Measurements from ENCODE around the gene USP9X.
"Not testable (repeated sequence)": the region's sequence is repeated elsewhere in the genome, so short reads cannot be mapped to it uniquely, and the experiment has no call there.

The USP9X gene, protein sequence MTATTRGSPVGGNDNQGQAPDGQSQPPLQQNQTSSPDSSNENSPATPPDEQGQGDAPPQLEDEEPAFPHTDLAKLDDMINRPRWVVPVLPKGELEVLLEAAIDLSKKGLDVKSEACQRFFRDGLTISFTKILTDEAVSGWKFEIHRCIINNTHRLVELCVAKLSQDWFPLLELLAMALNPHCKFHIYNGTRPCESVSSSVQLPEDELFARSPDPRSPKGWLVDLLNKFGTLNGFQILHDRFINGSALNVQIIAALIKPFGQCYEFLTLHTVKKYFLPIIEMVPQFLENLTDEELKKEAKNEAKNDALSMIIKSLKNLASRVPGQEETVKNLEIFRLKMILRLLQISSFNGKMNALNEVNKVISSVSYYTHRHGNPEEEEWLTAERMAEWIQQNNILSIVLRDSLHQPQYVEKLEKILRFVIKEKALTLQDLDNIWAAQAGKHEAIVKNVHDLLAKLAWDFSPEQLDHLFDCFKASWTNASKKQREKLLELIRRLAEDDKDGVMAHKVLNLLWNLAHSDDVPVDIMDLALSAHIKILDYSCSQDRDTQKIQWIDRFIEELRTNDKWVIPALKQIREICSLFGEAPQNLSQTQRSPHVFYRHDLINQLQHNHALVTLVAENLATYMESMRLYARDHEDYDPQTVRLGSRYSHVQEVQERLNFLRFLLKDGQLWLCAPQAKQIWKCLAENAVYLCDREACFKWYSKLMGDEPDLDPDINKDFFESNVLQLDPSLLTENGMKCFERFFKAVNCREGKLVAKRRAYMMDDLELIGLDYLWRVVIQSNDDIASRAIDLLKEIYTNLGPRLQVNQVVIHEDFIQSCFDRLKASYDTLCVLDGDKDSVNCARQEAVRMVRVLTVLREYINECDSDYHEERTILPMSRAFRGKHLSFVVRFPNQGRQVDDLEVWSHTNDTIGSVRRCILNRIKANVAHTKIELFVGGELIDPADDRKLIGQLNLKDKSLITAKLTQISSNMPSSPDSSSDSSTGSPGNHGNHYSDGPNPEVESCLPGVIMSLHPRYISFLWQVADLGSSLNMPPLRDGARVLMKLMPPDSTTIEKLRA (N-terminal part only)

DNA sequence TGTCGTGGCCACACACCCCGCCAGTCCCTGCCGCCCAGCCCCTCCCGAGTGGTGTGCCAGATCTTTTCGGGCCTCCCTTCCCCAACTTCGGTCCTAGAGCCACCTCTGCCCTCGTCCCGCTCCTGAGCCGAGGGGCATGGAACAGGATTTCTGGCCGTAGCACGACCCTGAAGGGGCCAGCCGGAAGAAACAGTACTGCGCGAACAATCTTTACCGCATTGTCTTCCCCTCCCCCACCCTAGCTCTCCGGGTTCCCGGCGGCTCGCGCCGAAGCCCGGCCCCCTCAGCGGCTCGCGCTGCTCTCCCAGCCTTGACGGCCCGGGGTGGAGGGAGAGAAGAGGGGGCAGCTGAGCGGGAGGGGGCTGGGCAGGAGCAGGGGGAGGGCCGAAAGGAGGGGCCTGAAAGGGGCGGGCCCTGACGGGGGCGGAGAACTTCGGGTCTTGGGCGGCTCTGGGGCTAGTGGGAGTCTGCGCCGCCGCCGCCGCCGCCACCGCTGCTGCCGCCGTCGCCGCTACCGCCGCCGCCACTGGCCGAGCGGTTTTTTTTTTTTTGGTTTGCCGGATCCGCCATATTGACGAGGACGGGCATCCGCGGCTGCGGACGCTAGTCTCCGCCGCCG lies at the start of gene USP9X:
USP9X (plus strand) TSS at position 553 of the 619 bp plus-strand sequence. CDS start 38,184 bp downstream, outside the sequence.
- no peaks in the 10 kb centered on the region for H3K9me3 Mint-ChIP-seq
- peak within 1 kb of the TSS; percentile 98 for H3K27ac Mint-ChIP-seq
- H3K4me3 Mint-ChIP-seq = peak within 1 kb of the TSS; percentile 89
- H3K4me1 Mint-ChIP-seq = peaks cover 2% of the 10 kb centered on the region
- peaks cover 4% of the 10 kb centered on the region for H3K36me3 Mint-ChIP-seq
- peak; percentile 84 to 88 for DNase-seq (ENCODE audit: low spot score in 2 of 2)
- H3K27me3 Mint-ChIP-seq = no peaks in the 10 kb centered on the region
- peak; percentile 64 for ATAC-seq (ENCODE audit: low read depth)

DNA sequence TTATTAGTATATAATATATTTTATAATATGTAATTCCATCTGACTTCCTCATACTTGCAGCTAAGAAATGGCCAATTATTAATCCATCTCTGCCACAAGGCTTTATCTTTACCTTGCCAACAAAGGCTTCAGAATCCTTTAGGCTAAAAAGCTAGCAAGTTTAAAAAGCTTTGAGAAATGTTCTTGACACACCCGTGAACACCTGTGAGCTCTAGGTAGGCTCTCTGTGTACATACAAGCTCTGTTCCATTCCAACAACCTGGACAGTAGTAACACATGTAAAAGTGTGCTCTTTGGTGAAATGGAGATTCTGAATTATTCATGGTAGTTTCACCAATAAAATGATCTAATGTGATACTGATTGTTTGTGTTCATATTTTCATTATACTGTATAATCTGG lies 49.7 kb upstream of the USP9X start:
- peaks cover 2% of the 10 kb centered on the region for H3K27me3 Mint-ChIP-seq
- no peaks in the 10 kb centered on the region for H3K36me3 Mint-ChIP-seq
- H3K27ac Mint-ChIP-seq = no peak overlapping the region
- H3K4me1 Mint-ChIP-seq = no peaks in the 10 kb centered on the region
- DNase-seq (ENCODE audit: low spot score in 2 of 2) (no peak), ATAC-seq (ENCODE audit: low read depth) (no peak)
- peaks cover 3% of the 10 kb centered on the region for H3K9me3 Mint-ChIP-seq
- no peak overlapping the region for H3K4me3 Mint-ChIP-seq

DNA sequence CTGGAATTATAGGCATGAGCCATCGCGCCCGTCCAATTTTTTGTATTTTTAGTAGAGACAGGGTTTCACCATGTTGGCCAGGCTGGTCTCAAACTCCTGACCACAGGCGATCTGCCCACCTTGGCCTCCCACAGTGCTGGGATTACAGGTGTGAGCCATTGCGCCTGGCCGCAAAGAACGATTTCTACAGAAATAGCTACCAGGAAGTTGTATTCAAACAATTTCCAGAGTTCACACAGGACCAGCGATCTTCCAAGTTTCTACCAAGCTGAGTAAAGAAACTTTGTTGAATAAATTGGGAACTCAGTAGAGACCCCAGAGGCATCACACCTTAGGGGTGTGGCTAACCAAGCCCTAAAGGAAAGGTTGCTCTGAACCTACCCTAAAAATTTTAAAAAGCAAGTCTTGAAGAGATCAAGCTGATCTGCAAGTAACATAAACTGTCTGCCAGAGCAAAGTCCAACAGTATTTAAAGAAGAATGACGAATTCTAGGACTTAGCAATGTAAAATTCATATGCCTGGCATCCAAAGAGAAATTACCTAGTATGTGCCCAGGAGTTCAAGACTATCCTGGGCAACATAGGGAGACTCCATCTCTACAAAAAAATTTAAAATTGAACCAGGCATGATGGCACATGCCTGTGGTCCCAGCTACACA lies 48.4 kb upstream of the USP9X start:
- Mint-ChIP-seq H3K4me1 (no peaks in the 10 kb centered on the region), H3K4me3 (no peak overlapping the region), H3K9me3 (peaks cover 3% of the 10 kb centered on the region), H3K27me3 (no peaks in the 10 kb centered on the region), H3K27ac (no peak overlapping the region), H3K36me3 (no peaks in the 10 kb centered on the region)
- no peak for ATAC-seq (ENCODE audit: low read depth)
- DNase-seq (ENCODE audit: low spot score in 2 of 2) = no peak

DNA sequence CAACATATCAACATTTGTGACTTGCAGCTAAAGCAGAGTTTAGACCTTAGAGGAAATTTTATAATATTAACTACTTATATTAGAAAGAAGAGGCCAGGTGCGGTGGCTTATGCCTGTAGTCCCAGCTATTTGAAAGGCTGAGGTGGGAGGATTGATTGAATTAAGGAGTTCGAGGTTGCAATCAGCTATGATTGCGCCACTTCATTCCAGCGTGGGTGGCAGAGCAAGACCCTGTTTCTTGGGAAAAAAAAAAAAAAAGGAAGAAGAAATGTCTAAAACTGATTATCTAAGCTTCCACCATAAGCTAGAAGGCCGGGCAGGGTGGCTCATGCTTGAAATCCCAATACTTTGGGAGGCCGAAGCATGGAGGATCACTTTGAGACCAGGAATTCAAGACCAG lies 42.0 kb upstream of the USP9X start:
- ATAC-seq (ENCODE audit: low read depth) (no peak), DNase-seq (ENCODE audit: low spot score in 2 of 2) (no peak)
- Mint-ChIP-seq H3K27me3 (no peaks in the 10 kb centered on the region), H3K4me3 (no peak overlapping the region), H3K4me1 (no peaks in the 10 kb centered on the region), H3K27ac (no peak overlapping the region), H3K9me3 (no peaks in the 10 kb centered on the region), H3K36me3 (no peaks in the 10 kb centered on the region)

DNA sequence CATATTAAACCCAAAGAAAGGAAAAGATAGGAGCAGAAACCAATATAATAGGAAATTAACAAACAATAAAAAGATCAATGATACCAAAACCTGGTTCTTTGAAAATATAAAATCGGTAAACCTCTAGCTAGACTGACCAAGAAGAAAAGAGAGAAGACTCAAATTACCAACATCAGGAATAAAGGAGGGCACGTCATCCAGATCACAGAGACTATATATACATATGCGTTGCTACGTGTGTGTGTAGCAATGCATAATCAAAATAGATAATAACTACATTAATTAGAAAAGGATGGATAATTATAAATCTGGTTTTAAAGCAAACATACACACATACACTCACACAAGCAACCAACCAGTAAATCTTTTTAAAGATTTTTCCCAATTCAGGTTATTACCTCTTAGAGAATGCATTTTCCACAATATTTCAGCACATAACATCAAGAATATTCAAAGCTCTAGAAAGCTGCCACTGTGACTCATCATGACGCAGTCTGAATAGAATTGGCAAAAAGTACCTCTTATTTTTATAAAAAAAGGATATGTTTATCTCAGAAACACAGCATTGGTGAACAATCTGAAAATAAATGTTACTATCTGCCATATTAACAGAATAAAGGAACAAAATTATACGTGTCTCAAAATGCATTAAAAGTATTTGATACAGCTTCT lies 41.4 kb upstream of the USP9X start:
- Mint-ChIP-seq H3K9me3 (no peaks in the 10 kb centered on the region), H3K4me1 (no peaks in the 10 kb centered on the region), H3K27me3 (no peaks in the 10 kb centered on the region), H3K27ac (no peak overlapping the region), H3K36me3 (no peaks in the 10 kb centered on the region), H3K4me3 (no peak overlapping the region)
- DNase-seq (ENCODE audit: low spot score in 2 of 2) (no peak), ATAC-seq (ENCODE audit: low read depth) (no peak)

DNA sequence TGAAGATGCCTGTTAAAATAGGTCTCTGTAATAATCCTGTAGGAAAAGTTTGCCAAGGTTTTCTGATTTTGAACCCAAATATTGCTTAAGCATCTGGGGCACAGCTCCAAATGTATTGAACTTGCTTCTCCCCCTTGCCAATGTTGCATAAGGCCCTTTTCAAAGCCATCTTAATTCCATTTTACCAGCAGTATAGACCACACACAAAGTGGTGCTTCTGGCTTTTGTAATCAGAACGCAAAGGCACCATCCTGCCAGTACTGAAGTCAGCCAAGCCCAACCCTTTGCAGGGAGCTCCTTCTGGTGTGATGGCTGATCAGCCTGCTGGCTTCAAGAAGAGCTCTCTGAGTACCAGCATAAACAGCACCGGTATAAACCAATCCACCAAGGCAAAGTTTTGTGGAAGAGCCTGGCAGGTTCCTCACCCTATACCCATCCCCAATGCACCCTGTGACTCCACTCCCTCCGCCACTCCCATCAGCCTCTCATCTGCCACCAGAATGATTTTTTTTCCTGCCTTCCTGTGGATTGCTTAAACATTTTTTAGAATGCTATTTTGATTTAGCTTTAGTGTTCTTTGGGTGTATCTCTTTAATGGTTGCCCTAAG lies 39.2 kb upstream of the USP9X start:
- Mint-ChIP-seq H3K36me3 (no peaks in the 10 kb centered on the region), H3K27ac (no peak overlapping the region)
- DNase-seq (ENCODE audit: low spot score in 2 of 2) = no peak

DNA sequence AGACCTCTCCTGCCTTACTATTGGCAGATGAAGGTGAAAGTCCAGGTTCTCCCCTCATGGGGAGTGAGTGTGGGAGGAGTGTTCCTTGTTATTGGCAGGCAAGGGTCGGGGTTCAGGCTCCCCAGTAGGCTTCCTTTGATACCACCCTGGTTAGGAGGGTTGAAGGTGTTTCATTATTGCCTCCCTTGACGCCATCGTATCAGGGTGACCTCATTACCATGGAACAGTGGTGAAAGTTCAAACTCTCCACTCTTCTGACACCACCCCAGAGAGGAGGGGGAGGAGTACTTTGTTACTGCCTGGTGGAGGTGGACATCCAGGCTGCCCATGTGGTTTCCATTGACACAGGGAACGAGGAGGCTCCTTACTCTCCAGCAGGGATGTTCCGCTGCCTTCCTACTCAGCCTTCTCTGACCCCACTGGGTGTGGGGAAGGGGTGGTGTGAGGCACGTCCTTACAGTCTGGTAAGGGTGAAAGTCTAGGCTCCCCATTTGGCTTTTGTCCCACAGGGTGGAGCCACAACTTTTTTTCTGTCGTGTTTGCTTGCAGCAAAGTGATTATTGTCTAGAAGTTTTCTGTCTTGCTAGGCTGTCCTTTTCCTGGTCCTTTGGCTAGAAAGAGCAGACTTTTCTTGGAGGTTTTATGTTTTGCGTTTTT lies 37.2 kb upstream of the USP9X start:
- DNase-seq (ENCODE audit: low spot score in 2 of 2) (no peak), ATAC-seq (ENCODE audit: low read depth) (no peak)
- Mint-ChIP-seq H3K4me1 (no peaks in the 10 kb centered on the region), H3K36me3 (no peaks in the 10 kb centered on the region), H3K27me3 (no peaks in the 10 kb centered on the region), H3K4me3 (no peak overlapping the region), H3K27ac (no peak overlapping the region), H3K9me3 (no peaks in the 10 kb centered on the region)

More for the DNA sequence above, 39.2 kb upstream of the USP9X start:
- Mint-ChIP-seq H3K9me3 (no peaks in the 10 kb centered on the region), H3K4me3 (no peak overlapping the region), H3K27me3 (no peaks in the 10 kb centered on the region), H3K4me1 (no peaks in the 10 kb centered on the region)
- no peak for ATAC-seq (ENCODE audit: low read depth)

DNA sequence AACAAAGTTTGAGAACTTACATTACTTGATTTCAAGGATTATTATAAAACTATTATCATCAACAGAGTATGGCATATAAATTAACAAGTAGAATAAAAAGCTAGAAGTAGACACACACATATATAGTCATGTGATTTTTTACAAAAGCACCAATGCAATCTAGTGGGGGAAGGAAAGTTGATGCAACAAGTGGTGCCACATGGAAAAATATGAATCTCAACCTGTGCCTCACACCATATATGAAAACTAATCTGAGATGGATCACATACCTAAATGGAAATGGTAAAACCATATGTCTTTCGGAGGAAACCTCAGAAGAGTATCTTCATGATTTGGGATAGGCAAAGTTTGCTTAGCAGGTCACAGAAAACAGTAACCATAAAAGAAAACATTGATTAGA lies 34.9 kb upstream of the USP9X start:
- H3K36me3 Mint-ChIP-seq = no peaks in the 10 kb centered on the region
- no peak overlapping the region for H3K4me3 Mint-ChIP-seq
- H3K9me3 Mint-ChIP-seq = no peaks in the 10 kb centered on the region
- no peak overlapping the region for H3K27ac Mint-ChIP-seq
- H3K27me3 Mint-ChIP-seq = no peaks in the 10 kb centered on the region
- no peak for ATAC-seq (ENCODE audit: low read depth)
- no peak for DNase-seq (ENCODE audit: low spot score in 2 of 2)
- H3K4me1 Mint-ChIP-seq = no peaks in the 10 kb centered on the region

DNA sequence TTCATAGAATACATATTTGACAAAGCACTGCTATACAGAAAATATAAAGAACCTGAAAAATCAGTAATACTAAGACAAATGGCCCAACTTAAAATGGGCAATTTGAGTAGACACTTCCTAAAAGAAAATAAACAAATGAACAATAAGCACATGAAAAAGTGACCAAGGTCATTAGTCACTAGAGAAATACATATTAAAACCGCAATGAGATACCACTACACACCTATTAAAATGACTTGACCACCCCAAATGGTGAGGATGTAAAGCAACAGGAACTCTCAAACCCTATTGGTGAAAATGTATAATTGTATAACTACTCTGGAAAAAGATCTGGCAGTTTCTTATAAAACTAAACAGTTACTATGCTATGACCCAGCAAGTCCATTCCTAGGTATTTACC lies 34.0 kb upstream of the USP9X start:
- Mint-ChIP-seq H3K27me3 (no peaks in the 10 kb centered on the region), H3K36me3 (no peaks in the 10 kb centered on the region), H3K4me1 (no peaks in the 10 kb centered on the region), H3K4me3 (no peak overlapping the region), H3K9me3 (no peaks in the 10 kb centered on the region), H3K27ac (no peak overlapping the region)
- DNase-seq (ENCODE audit: low spot score in 2 of 2) = no peak
- no peak for ATAC-seq (ENCODE audit: low read depth)

DNA sequence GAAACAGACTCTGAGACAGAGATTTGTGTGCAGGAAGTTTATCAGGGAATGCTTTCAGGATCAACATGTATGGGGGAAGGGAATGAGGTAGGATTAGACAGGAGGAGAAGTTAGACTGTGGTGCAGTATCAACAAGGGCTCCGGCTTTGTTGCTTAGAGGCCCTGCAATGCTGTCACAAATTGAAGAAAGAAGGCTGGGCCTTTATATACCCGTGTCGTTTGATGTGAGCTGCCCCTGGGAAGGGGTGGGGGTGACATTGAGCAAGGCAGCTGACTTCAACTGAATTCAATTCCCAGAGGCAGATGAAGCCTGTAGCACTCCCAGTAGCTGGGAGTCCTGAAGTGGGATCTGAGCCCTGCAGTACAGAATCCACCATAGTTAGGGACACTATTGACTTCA lies 29.5 kb upstream of the USP9X start:
- no peaks in the 10 kb centered on the region for H3K9me3 Mint-ChIP-seq
- no peak overlapping the region for H3K4me3 Mint-ChIP-seq
- ATAC-seq (ENCODE audit: low read depth) = no peak

DNA sequence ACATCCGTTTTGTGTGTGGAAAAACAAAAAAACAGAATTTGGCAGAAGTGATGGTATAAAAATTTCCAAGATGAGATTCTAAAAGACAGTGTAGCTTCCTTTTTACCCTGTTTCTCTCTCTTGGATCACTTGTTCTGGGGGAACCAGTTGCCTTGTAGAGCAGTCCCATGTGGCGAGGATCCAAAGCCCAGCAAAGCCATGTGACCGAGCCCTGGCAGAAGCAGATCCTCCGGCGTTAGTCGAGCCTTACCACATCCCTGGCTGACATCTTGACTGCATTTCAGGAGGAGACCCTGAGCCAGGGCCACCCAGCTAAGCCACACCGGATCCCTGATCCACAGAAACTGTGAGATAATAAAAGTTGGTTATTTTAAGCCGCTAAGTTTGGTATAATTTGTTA lies 22.0 kb upstream of the USP9X start:
- ATAC-seq (ENCODE audit: low read depth); H3K4me3 Mint-ChIP-seq; H3K27ac Mint-ChIP-seq; H3K27me3 Mint-ChIP-seq; DNase-seq (ENCODE audit: low spot score in 2 of 2); H3K36me3 Mint-ChIP-seq; H3K9me3 Mint-ChIP-seq; H3K4me1 Mint-ChIP-seq: not testable (repeated sequence)

More for the DNA sequence above, 29.5 kb upstream of the USP9X start:
- DNase-seq (ENCODE audit: low spot score in 2 of 2) = no peak
- Mint-ChIP-seq H3K36me3 (no peaks in the 10 kb centered on the region), H3K27ac (no peak overlapping the region), H3K4me1 (no peaks in the 10 kb centered on the region), H3K27me3 (no peaks in the 10 kb centered on the region)

DNA sequence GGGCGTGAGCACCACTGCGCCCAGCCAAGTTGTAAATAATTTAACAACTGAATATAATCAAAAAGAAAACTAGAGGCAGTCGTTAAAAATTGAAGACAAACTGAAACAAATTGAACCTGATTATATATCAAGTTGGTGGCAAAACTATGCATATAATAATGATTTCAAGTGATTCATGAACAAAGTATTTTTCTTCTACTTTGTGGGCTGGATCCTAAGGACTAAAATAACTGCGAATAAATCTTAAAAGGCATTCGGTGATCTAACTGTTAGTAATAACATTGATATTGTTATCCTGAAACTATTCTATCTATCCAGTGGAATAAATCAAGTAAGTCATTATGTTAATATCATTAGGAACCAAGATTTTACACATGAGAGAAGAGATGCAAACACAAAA lies 21.2 kb upstream of the USP9X start:
- H3K36me3 Mint-ChIP-seq = no peaks in the 10 kb centered on the region

More for the DNA sequence above, 21.2 kb upstream of the USP9X start:
- DNase-seq (ENCODE audit: low spot score in 2 of 2) (no peak), ATAC-seq (ENCODE audit: low read depth) (no peak)
- Mint-ChIP-seq H3K4me3 (no peak overlapping the region), H3K9me3 (no peaks in the 10 kb centered on the region), H3K27me3 (no peaks in the 10 kb centered on the region), H3K27ac (no peak overlapping the region), H3K4me1 (no peaks in the 10 kb centered on the region)
